OCI-LY1 (cell line): ENCODE results near the gene PTPRR.

Experiments used
- H2AFZ ChIP-seq: fragments of 200-600 bp; sonication (generic), shearing (Covaris generic); 2 replicates; pipeline ENCODE4 v1.6.0; 2014; ENCODE audit warnings: antibody characterized with exemption, mild to moderate bottlenecking, low read length
- H3F3A ChIP-seq: fragments of 200-600 bp; sonication (generic), shearing (Covaris generic); 2 replicates; pipeline ENCODE4 v1.6.0; 2014; ENCODE audit warnings: mild to moderate bottlenecking, antibody characterized with exemption, low read length, moderate library complexity; ENCODE audit not compliant: insufficient read depth
- H3K27ac ChIP-seq: fragments of 200-600 bp; sonication (generic); 2 replicates; pipeline ENCODE4 v1.5.1; 2014; ENCODE audit warnings: low read length, mixed run types, mild to moderate bottlenecking, low read depth; ENCODE audit not compliant: poor library complexity, severe bottlenecking
- H3K27me3 ChIP-seq: fragments of 200-600 bp; sonication (generic); 2 replicates; pipeline ENCODE4 v1.6.0; 2014; ENCODE audit warnings: antibody characterized with exemption, mild to moderate bottlenecking, low read length, moderate library complexity; ENCODE audit not compliant: insufficient read depth
- H3K36me3 ChIP-seq: fragments of 200-600 bp; sonication (generic); 2 replicates; pipeline ENCODE4 v1.6.1; 2014; ENCODE audit warnings: mild to moderate bottlenecking, antibody characterized with exemption, low read length, moderate library complexity, mixed read lengths; ENCODE audit not compliant: insufficient read depth
- H3K4me1 ChIP-seq: fragments of 200-600 bp; sonication (generic); 2 replicates; pipeline ENCODE4 v1.5.1; 2014; ENCODE audit warnings: mild to moderate bottlenecking, low read length, moderate library complexity; ENCODE audit not compliant: insufficient read depth, severe bottlenecking
- H3K4me2 ChIP-seq: fragments of 200-600 bp; sonication (generic), shearing (Covaris generic); 2 replicates; pipeline ENCODE4 v1.6.1; 2014; ENCODE audit warnings: low read length
- H3K4me3 ChIP-seq: fragments of 200-600 bp; sonication (generic); 2 replicates; pipeline ENCODE4 v1.5.1; 2014; ENCODE audit warnings: low read length, low read depth, mild to moderate bottlenecking, mixed read lengths; ENCODE audit not compliant: poor library complexity, severe bottlenecking
- H3K79me2 ChIP-seq: fragments of 200-600 bp; shearing (Covaris generic); 2 replicates; pipeline ENCODE4 v1.6.1; 2016; ENCODE audit warnings: mixed run types, low read length, mixed read lengths; ENCODE audit not compliant: insufficient read depth
- H3K9ac ChIP-seq: fragments of 200-600 bp; sonication (generic), shearing (Covaris generic); 2 replicates; pipeline ENCODE4 v1.6.1; 2014; ENCODE audit warnings: mild to moderate bottlenecking, low read length, mixed read lengths
- H3K9me2 ChIP-seq: fragments of 200-600 bp; sonication (generic), shearing (Covaris generic); 2 replicates; pipeline ENCODE4 v1.6.1; 2014; ENCODE audit warnings: low read depth, mild to moderate bottlenecking, low read length, mixed read lengths
- H3K9me3 ChIP-seq: fragments of 200-600 bp; shearing (Covaris generic); 2 replicates; pipeline ENCODE4 v1.6.1; 2014; ENCODE audit warnings: low read length, mixed read lengths
- H4K20me1 ChIP-seq: fragments of 200-600 bp; sonication (generic), shearing (Covaris generic); 2 replicates; pipeline ENCODE4 v1.6.0; 2016; ENCODE audit warnings: mild to moderate bottlenecking, low read length; ENCODE audit not compliant: insufficient read depth
- EZH2 ChIP-seq: fragments of 200-600 bp; sonication (generic), shearing (Covaris generic); IDR thresholded peaks from 2 replicates; pipeline ENCODE4 v1.8.0; 2017; ENCODE audit warnings: borderline replicate concordance, mixed run types, mild to moderate bottlenecking, antibody characterized with exemption, low read length, moderate library complexity, mixed read lengths
- TF ChIP-seq, protein P1 (sequence below): fragments of 200-600 bp; sonication (generic), shearing (Covaris generic); IDR thresholded peaks from 2 replicates; pipeline ENCODE4 v1.5.1; 2017; ENCODE audit warnings: mild to moderate bottlenecking, antibody characterized with exemption, low read length, moderate library complexity, mixed read lengths

Gene PTPRR

DNA sequence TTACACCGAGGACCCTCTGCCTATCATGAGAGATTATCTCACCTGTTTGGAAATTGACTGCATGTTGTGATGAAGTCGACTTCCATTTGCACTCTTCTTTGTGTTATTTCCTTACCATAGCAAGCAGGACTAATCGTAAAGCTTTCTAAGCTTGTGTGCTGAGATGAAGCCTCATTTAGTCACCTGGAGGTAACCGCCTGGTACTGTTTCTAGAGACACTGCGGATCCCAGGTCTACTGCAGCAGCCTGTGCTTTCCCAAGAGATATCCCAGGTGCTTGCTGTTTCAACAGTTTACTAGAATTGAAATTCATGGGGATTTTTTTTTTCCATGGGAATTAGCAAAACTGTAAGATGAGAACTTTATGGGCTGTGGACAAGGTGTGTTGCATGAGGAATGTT, 131.8 kb downstream of the PTPRR start:
- H3K4me3 ChIP-seq = no peak overlapping the region
- no peaks in the 10 kb centered on the region for H3K27me3 ChIP-seq
- H3K79me2 ChIP-seq = no peaks in the 10 kb centered on the region
- no peak overlapping the region for H2AFZ ChIP-seq
- H3K9ac ChIP-seq = no peak overlapping the region
- no peaks in the 10 kb centered on the region for H3K9me2 ChIP-seq
- no peaks in the 10 kb centered on the region for H3K9me3 ChIP-seq
- no peak overlapping the region for H3K27ac ChIP-seq
- no peak overlapping the region for H3K4me2 ChIP-seq
- no peaks in the 10 kb centered on the region for H3F3A ChIP-seq
- H3K4me1 ChIP-seq = no peaks in the 10 kb centered on the region
- no peaks in the 10 kb centered on the region for H3K36me3 ChIP-seq
- H4K20me1 ChIP-seq = no peaks in the 10 kb centered on the region
- TF ChIP-seq, protein P1, sequence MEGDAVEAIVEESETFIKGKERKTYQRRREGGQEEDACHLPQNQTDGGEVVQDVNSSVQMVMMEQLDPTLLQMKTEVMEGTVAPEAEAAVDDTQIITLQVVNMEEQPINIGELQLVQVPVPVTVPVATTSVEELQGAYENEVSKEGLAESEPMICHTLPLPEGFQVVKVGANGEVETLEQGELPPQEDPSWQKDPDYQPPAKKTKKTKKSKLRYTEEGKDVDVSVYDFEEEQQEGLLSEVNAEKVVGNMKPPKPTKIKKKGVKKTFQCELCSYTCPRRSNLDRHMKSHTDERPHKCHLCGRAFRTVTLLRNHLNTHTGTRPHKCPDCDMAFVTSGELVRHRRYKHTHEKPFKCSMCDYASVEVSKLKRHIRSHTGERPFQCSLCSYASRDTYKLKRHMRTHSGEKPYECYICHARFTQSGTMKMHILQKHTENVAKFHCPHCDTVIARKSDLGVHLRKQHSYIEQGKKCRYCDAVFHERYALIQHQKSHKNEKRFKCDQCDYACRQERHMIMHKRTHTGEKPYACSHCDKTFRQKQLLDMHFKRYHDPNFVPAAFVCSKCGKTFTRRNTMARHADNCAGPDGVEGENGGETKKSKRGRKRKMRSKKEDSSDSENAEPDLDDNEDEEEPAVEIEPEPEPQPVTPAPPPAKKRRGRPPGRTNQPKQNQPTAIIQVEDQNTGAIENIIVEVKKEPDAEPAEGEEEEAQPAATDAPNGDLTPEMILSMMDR = no peak
- no peak for TF ChIP-seq EZH2

DNA sequence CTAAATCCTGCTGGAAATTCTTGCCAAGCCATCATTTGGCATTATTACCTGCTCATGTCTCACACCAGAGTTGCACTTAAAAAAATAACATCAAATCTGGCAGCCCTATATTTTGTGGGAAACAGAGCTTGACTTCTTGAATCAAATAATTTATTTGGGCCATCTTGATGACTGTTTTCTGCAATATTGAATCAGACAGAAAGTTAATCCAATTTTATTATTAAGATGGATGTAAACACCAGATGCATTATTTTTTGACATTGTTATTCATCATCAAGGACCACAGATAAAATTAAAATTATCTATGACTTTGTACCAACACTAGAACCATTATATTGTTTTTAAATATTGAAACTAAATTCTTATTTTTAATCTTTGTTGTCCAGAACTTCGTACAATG, 132.9 kb downstream of the PTPRR start:
- H3K36me3 ChIP-seq = no peaks in the 10 kb centered on the region
- H3K9me3 ChIP-seq = no peaks in the 10 kb centered on the region
- no peak overlapping the region for H3K4me2 ChIP-seq
- no peaks in the 10 kb centered on the region for H3K79me2 ChIP-seq
- no peak overlapping the region for H3K9ac ChIP-seq
- no peaks in the 10 kb centered on the region for H3K4me1 ChIP-seq
- H3K27ac ChIP-seq = no peak overlapping the region
- no peaks in the 10 kb centered on the region for H3F3A ChIP-seq
- H4K20me1 ChIP-seq = no peaks in the 10 kb centered on the region
- H2AFZ ChIP-seq = no peak overlapping the region
- H3K4me3 ChIP-seq = no peak overlapping the region
- no peak for TF ChIP-seq EZH2
- TF ChIP-seq, protein P1 = no peak
- H3K27me3 ChIP-seq = no peaks in the 10 kb centered on the region
- H3K9me2 ChIP-seq = no peaks in the 10 kb centered on the region

- no peak overlapping the region for H3K9ac ChIP-seq
- no peaks in the 10 kb centered on the region for H3K27me3 ChIP-seq
- TF ChIP-seq, protein P1 = no peak
- TF ChIP-seq EZH2 = no peak
- H3F3A ChIP-seq = no peaks in the 10 kb centered on the region
- H3K4me1 ChIP-seq = no peaks in the 10 kb centered on the region
- H3K27ac ChIP-seq = no peak overlapping the region
- H3K4me2 ChIP-seq = no peak overlapping the region
- no peaks in the 10 kb centered on the region for H3K9me3 ChIP-seq
- H2AFZ ChIP-seq = no peak overlapping the region
- H3K4me3 ChIP-seq = no peak overlapping the region
- no peaks in the 10 kb centered on the region for H3K79me2 ChIP-seq
- H3K36me3 ChIP-seq = no peaks in the 10 kb centered on the region
- no peaks in the 10 kb centered on the region for H3K9me2 ChIP-seq
- H4K20me1 ChIP-seq = no peaks in the 10 kb centered on the region
Measured at GRCh38 chr12:70785896-70786295, 134.6 kb downstream of the PTPRR start.
